Amygdala (tissue), 56 donors: ENCODE data around the gene NUP153.

Source experiments
- DNase-seq, 56 donors: peaks; one replicate each; lab custom pipeline; 2025; lab: John Stamatoyannopoulos, UW

NUP153 gene

GRCh38 chr6:17577059-17577458 lies 129.7 kb downstream of the NUP153 start:
- DNase-seq: no peak

- DNase-seq: no peak
These were observed 131.7 kb downstream of the NUP153 start for GRCh38 chr6:17574866-17575560.

GRCh38 chr6:17565399-17565798 lies 141.3 kb downstream of the NUP153 start:
- DNase-seq: no peak
